Transverse colon (tissue), 4 donors: Measurements from ENCODE around the gene IGF2BP2. TPM values are rescaled to one million over a fixed set of nuclear protein-coding genes. Genes with fewer than 3 reads are reported as not detected.
"Not testable (repeated sequence)": the region's sequence is repeated elsewhere in the genome, so short reads cannot be mapped to it uniquely, and the experiment has no call there.

ENCODE experiments used
- DNase-seq: peaks from one replicate; pipeline ENCODE4 v3.0.0-alpha.2; 2019
- H3K27ac ChIP-seq, 4 donors: fragments of 200-600 bp; sonication (generic); 2 replicates each; pipeline ENCODE4 v1.5.1; 2016 to 2018; ENCODE audit warnings: inconsistent platforms in 4 of 4
- H3K27me3 ChIP-seq: fragments of 200-600 bp; sonication (generic); 2 replicates; pipeline ENCODE4 v1.5.1; 2017; ENCODE audit warnings: inconsistent platforms
- H3K36me3 ChIP-seq, 4 donors: fragments of 200-600 bp; sonication (generic); 2 replicates each; pipeline ENCODE4 v1.5.1; 2017 to 2019; ENCODE audit warnings: inconsistent platforms in 4 of 4
- H3K4me1 ChIP-seq, 4 donors: fragments of 200-600 bp; sonication (generic); 2 replicates each; pipeline ENCODE4 v1.5.1; 2017 to 2020; ENCODE audit warnings: inconsistent platforms in 4 of 4
- H3K4me3 ChIP-seq, 4 donors: fragments of 200-600 bp; sonication (generic); 1 replicate in 1 of 4; 2 replicates in 3 of 4; pipeline versions ENCODE4 v1.5.1 to v1.6.1; 2017 to 2019; ENCODE audit warnings: inconsistent platforms in 4 of 4
- H3K9me3 ChIP-seq, 2 donors: fragments of 200-600 bp; sonication (generic); 2 replicates each; pipeline ENCODE4 v1.5.1; 2017 to 2019; ENCODE audit warnings: inconsistent platforms in 2 of 2
- EP300 ChIP-seq: sonication (generic); formaldehyde crosslinking; IDR thresholded peaks from one replicate; pipeline ENCODE4 v1.6.1; 2017; ENCODE audit warnings: antibody characterized with exemption, low read depth
- POLR2A ChIP-seq: fragments of 450-650 bp; IDR thresholded peaks from one replicate; pipeline ENCODE4 v1.6.1; 2016; ENCODE audit warnings: antibody characterized with exemption, mild to moderate bottlenecking, moderate library complexity
- POLR2AphosphoS5 ChIP-seq, 3 donors: sonication (generic); formaldehyde crosslinking; IDR thresholded peaks; one replicate each; pipeline ENCODE4 v1.6.1; 2016; ENCODE audit warnings: antibody characterized with exemption in 3 of 3
- WGBS, 2 donors: methylation state at CpG; one replicate each; pipeline ENCODE4 v1.1.5; 2018; ENCODE audit warnings: low coverage in 1 of 2; 5-methylcytosine and 5-hydroxymethylcytosine counted together
- in situ Hi-C, 4 donors: fragments of 200-750 bp; cut with MboI; loops; one replicate each; pipeline versions ENCODE4 v1.15.0 to v1.15.1; 2017; ENCODE audit warnings: low sequenced_read_pairs in 3 of 4, low pct_ligation_motif_present in 1 of 4, low pct_unique_long_range_greater_than_20kb in 1 of 4
- intact Hi-C: fragments of 100-400 bp; cut with DNase I; formaldehyde crosslinking; loops from one replicate; pipeline ENCODE4 v1.15.1; 2023; ENCODE audit warnings: low total_unique reads
- total RNA-seq, 4 donors: library from RNA; depleted of rRNA; stranded (reverse); fragments of >200 nt; gene quantifications; one replicate each; pipeline ENCODE4 v1.1.0, GENCODE V29; 2016
- TF ChIP-seq, protein P1 (sequence below), 5 experiments: fragments of 200-600 bp in 3 of 5; fragments of 450-650 bp in 2 of 5; sonication (generic) in 3 of 5; IDR thresholded peaks; 1 replicate in 2 of 5; 2 replicates in 3 of 5; pipeline ENCODE4 v1.5.1; 2016 to 2017; ENCODE audit warnings: antibody characterized with exemption in 5 of 5, inconsistent platforms in 3 of 5, mild to moderate bottlenecking in 2 of 5, moderate library complexity in 1 of 5

The IGF2BP2 gene
- total RNA-seq, 4 donors from 2014 or later: 51.3 to 179 (median 82.9) TPM

DNA sequence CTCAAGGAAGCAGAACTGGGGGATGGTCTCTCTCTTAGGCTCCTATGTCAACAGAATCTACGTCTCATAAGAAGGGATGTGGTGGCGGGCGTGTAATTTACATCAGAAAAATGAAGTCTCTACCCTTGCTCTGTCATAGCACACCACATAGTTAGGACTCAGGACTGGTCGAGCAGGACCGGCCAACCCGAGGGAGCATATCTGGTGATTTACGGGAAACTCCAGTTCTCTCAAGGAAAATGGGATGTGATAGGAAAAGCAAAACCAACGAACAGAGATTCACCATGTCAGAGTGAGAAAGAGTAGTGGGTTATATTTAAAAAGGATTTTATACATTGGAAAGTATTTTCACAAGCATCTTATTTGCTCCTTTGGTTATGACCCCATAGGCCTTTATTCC is 54.7 kb downstream of the IGF2BP2 start:
- Histone ChIP-seq H3K27me3 (no peaks in the 10 kb centered on the region), H3K27ac (no peak overlapping the region), H3K4me1 (peaks cover 7 to 40% (median 10%) of the 10 kb centered on the region in 4 donors), H3K4me3 (no peak overlapping the region), H3K36me3 (no peaks in the 10 kb centered on the region), H3K9me3 (no peaks in the 10 kb centered on the region)
- intact Hi-C loops (no loop called here), in situ Hi-C loops (no loop called here)
- TF ChIP-seq POLR2AphosphoS5 (IDR thresholded peaks at IDR 0.05) (no peak), POLR2A (no peak), EP300 (no peak)
- TF ChIP-seq, protein P1, sequence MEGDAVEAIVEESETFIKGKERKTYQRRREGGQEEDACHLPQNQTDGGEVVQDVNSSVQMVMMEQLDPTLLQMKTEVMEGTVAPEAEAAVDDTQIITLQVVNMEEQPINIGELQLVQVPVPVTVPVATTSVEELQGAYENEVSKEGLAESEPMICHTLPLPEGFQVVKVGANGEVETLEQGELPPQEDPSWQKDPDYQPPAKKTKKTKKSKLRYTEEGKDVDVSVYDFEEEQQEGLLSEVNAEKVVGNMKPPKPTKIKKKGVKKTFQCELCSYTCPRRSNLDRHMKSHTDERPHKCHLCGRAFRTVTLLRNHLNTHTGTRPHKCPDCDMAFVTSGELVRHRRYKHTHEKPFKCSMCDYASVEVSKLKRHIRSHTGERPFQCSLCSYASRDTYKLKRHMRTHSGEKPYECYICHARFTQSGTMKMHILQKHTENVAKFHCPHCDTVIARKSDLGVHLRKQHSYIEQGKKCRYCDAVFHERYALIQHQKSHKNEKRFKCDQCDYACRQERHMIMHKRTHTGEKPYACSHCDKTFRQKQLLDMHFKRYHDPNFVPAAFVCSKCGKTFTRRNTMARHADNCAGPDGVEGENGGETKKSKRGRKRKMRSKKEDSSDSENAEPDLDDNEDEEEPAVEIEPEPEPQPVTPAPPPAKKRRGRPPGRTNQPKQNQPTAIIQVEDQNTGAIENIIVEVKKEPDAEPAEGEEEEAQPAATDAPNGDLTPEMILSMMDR (IDR thresholded peaks at IDR 0.05): no peak
- 78 to 83% methylated on average over 5 to 8 of the region's 8 CpGs for WGBS, 2 donors
- no peak for DNase-seq

- TF ChIP-seq, protein P1 (IDR thresholded peaks at IDR 0.05): peak; percentile 74 to 87 (median 84)
- H3K4me3 ChIP-seq, intact Hi-C loops, H3K27me3 ChIP-seq, in situ Hi-C loops, H3K36me3 ChIP-seq, H3K27ac ChIP-seq, H3K9me3 ChIP-seq: not testable (repeated sequence)
- DNase-seq: peak; percentile 61
- WGBS, 2 donors: 57 to 83% methylated on average over 1 to 4 of the region's 4 CpGs
- peaks cover 7 to 45% (median 17%) of the 10 kb centered on the region in 4 donors for H3K4me1 ChIP-seq
Measured at GRCh38 chr3:185768578-185768982, 56.3 kb downstream of the IGF2BP2 start.

DNA sequence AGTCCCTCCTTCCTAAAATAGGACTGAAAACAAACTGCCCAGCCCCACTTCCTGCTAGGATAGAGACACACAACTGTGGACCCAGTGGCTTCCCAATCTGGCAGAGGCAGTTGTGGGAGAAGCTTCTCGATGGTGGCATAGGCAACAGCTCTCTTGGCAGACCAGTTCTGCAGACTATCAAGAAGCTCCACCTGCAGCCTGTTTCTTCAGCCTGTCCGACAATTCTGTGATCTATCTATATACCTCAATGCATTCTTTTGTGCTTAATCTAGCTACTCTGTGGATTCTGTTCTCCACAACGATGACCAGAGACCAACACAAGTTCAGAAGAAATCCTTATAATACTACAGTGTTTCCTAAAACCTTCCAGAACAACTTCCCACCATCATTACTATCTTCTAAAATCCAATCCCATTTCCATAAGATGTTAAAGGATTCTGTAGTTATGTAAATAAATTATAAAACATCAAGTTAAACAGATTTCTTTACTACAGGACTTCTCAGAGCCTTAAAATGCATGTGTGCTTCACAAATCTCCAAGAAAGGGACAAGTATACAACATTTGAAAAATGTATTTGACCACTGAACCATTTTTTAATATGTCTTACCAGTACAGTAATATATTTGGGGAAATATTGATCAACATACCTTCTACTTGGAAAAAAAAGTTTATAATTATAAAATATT is 57.7 kb downstream of the IGF2BP2 start:
- H3K27me3 ChIP-seq: no peaks in the 10 kb centered on the region
- H3K36me3 ChIP-seq: no peaks in the 10 kb centered on the region
- 59 to 61% methylated on average over 2 to 3 of the region's 3 CpGs for WGBS, 2 donors
- peak overlapping the region in 1 of 4 donors; percentile 41 for H3K27ac ChIP-seq
- H3K4me1 ChIP-seq: peaks cover 7 to 43% (median 17%) of the 10 kb centered on the region in 4 donors
- no peak overlapping the region for H3K4me3 ChIP-seq
- TF ChIP-seq POLR2AphosphoS5 (IDR thresholded peaks at IDR 0.05) (no peak), EP300 (no peak), POLR2A (no peak)
- TF ChIP-seq, protein P1 (IDR thresholded peaks at IDR 0.05): no peak
- no peak for DNase-seq
- in situ Hi-C loops: no loop called here
- no peaks in the 10 kb centered on the region for H3K9me3 ChIP-seq
- intact Hi-C loops: no loop called here

DNA sequence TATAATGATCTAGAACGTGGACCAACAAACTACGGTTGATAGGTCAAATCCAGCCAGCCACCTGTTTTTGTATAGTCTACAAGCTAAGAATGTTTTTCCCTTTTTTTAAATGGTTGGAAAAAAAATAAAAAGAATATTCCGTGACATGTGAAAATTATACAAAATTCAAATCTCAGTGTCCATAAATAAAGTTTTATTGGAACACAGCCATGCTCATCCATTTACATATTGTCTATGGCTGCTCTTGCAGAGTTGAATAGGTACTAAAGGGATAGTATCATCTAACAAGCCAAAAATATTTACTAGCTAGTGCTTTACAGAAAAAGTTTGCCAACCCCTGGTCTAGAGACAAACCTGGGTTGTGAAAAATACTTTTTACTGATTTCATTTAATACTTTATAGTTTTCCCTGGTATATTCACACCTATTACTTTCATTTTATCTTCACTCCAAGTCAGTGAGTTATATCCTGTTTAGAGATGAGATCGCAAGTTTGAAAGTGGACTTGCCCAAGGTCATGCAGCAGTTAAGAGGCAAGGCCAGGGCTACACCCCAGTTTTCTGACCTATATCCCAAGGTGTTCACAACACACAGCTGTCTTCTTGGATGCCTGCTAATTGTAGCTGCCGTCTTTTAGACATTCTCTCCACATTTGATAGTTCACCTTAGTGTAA is 58.4 kb downstream of the IGF2BP2 start:
- peaks cover 7 to 43% (median 17%) of the 10 kb centered on the region in 4 donors for H3K4me1 ChIP-seq
- in situ Hi-C loops (no loop called here), intact Hi-C loops (no loop called here)
- H3K4me3 ChIP-seq: no peak overlapping the region
- 64 to 69% methylated on average over 4 to 5 of the region's 5 CpGs for WGBS, 2 donors
- peak overlapping the region in 1 of 4 donors; percentile 41 for H3K27ac ChIP-seq
- H3K9me3 ChIP-seq: no peaks in the 10 kb centered on the region
- no peaks in the 10 kb centered on the region for H3K27me3 ChIP-seq
- DNase-seq: no peak
- TF ChIP-seq EP300: no peak
- no peak for TF ChIP-seq POLR2A
- TF ChIP-seq, protein P1 (IDR thresholded peaks at IDR 0.05): no peak
- TF ChIP-seq POLR2AphosphoS5 (IDR thresholded peaks at IDR 0.05): no peak
- no peaks in the 10 kb centered on the region for H3K36me3 ChIP-seq
